Measurements from ENCODE around the gene NEURL1. TPM values are rescaled to one million over a fixed set of nuclear protein-coding genes. Genes with fewer than 3 reads are reported as not detected.

The NEURL1 gene
- total RNA-seq, 1 experiment from 2014 or later = 1.7 TPM

DNA sequence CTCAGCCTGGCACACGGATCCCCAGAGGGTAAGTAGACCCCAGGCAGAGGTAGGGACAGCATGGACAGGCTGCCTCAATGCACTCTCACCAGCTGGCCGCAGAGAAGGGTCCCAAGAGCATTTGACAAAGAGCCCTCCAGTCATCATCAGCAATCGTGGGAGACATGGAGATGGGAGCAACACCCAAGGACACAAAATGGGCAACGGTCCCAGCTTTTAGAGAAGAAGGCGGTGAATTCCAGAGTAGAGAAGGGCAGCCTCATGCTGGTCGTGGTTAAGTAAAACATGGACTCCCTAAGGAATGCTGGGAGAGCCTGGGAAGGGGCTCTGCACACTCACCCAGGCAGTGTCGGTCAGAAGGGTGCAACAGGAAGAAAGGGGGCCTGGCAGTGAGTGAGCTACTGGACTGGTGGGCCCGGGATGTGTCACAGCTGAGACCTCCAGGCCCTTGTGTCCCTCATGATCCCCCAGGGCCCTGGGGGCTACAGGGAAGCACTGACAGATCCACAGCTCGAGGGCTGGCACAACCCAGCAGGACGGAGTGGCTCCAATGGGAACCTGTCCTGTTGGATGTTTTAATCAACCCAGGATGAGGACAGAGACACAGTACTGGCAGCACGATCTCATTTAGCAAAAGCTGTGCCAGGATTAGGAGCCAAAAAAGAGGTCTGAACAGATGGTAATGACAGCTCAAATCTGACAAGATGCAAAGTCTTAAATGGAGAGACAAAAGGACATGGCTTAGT lies 147.1 kb downstream of the NEURL1 start:
- no peaks in the 10 kb centered on the region for H4K20me1 ChIP-seq (ENCODE audit: low read length)

DNA sequence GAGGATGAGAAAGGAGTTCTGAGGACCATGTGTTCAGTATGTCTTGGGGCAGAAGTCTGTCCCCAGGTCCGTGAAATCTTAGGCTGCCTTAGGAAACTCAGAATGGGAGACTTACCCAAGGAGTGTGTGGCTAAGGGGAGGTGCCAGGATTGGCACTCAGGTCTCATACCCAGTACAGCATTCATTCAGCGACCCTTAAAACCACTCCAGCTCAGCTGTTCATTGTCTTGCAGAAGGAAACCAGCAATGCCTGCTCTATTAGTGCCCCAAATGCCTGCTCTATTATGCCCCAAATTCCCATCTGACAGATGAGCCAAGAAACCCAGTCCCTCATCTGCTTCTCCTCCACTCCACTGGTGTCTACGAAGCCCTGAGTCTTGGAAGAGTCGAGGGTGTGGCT lies 147.8 kb downstream of the NEURL1 start:
- Histone ChIP-seq H2AFZ (ENCODE audit: low read length) (no peak overlapping the region), H3K4me2 (ENCODE audit: low read length) (no peak overlapping the region), H3K27ac (ENCODE audit: low read length) (no peak overlapping the region), H4K20me1 (ENCODE audit: low read length) (no peaks in the 10 kb centered on the region), H3K9me3 (ENCODE audit: low read length) (no peaks in the 10 kb centered on the region), H3K4me3 (ENCODE audit: low read length) (no peak overlapping the region), H3K9ac (ENCODE audit: low read length) (no peak overlapping the region), H3K27me3 (ENCODE audit: low read length) (no peaks in the 10 kb centered on the region), H3K9me2 (replicated peaks; ENCODE audit: low read length) (no peaks in the 10 kb centered on the region), H3K4me1 (ENCODE audit: insufficient read depth, low read length) (no peaks in the 10 kb centered on the region), H3K79me2 (ENCODE audit: low read length) (no peaks in the 10 kb centered on the region), H3F3A (ENCODE audit: low read length, unreplicated experiment) (no peaks in the 10 kb centered on the region), H3K36me3 (ENCODE audit: low read depth, low read length) (no peaks in the 10 kb centered on the region)
- TF ChIP-seq CTCF (conservative IDR thresholded peaks at IDR 0.05; ENCODE audit: low read depth, low read length) (no peak), EZH2phosphoT487 (IDR thresholded peaks at IDR 0.05; ENCODE audit: borderline replicate concordance, low read length) (no peak), EZH2 (IDR thresholded peaks at IDR 0.05; ENCODE audit: low read length, unreplicated experiment) (no peak)
- CTCF ChIA-PET = no interaction called here
- BruUV-seq (replicated peaks) = no TSS peak
- intact Hi-C loops (cut with micrococcal nuclease) = no loop called here
- POLR2A ChIA-PET (ENCODE audit: unreplicated experiment) = no interaction called here
- DNase-seq (no peak), ATAC-seq (no peak)

More for the DNA sequence above, 147.1 kb downstream of the NEURL1 start:
- Histone ChIP-seq H3K9me2 (replicated peaks; ENCODE audit: low read length) (no peaks in the 10 kb centered on the region), H3K9ac (ENCODE audit: low read length) (no peak overlapping the region), H3F3A (ENCODE audit: low read length, unreplicated experiment) (no peaks in the 10 kb centered on the region), H3K27ac (ENCODE audit: low read length) (no peak overlapping the region), H3K27me3 (ENCODE audit: low read length) (no peaks in the 10 kb centered on the region), H3K4me1 (ENCODE audit: insufficient read depth, low read length) (no peaks in the 10 kb centered on the region), H3K4me2 (ENCODE audit: low read length) (no peak overlapping the region), H3K9me3 (ENCODE audit: low read length) (no peaks in the 10 kb centered on the region), H3K36me3 (ENCODE audit: low read depth, low read length) (no peaks in the 10 kb centered on the region), H3K79me2 (ENCODE audit: low read length) (no peaks in the 10 kb centered on the region), H3K4me3 (ENCODE audit: low read length) (no peak overlapping the region), H2AFZ (ENCODE audit: low read length) (no peak overlapping the region)
- no peak for ATAC-seq
- CTCF ChIA-PET = no interaction called here
- TF ChIP-seq EZH2phosphoT487 (IDR thresholded peaks at IDR 0.05; ENCODE audit: borderline replicate concordance, low read length) = no peak
- TF ChIP-seq EZH2 (IDR thresholded peaks at IDR 0.05; ENCODE audit: low read length, unreplicated experiment) = no peak
- no peak for TF ChIP-seq CTCF (conservative IDR thresholded peaks at IDR 0.05; ENCODE audit: low read depth, low read length)
- DNase-seq = no peak
- intact Hi-C loops (cut with micrococcal nuclease) = no loop called here
- no TSS peak for BruUV-seq (replicated peaks)
- POLR2A ChIA-PET (ENCODE audit: unreplicated experiment) = no interaction called here

Other genes with a start within 250 kb of the NEURL1 start
- not detected in 2 replicates for gene RPEL1, start 247.8 kb upstream of the NEURL1 start, total RNA-seq (2014; rRNA removed)
- gene INA, start 216.6 kb upstream of the NEURL1 start, total RNA-seq (2014; rRNA removed) = not detected in 2 replicates
- gene PCGF6, start 142.6 kb upstream of the NEURL1 start, total RNA-seq (2014; rRNA removed) = 8.8 and 11.6 TPM in 2 replicates
- 7.0 and 8.4 TPM in 2 replicates for gene TAF5, start 125.7 kb upstream of the NEURL1 start, total RNA-seq (2014; rRNA removed)
- gene ATP5MK, start 97.2 kb upstream of the NEURL1 start, total RNA-seq (2014; rRNA removed) = 66.1 and 111 TPM in 2 replicates
- 41.9 and 50.9 TPM in 2 replicates for gene PDCD11, start 97.1 kb upstream of the NEURL1 start, total RNA-seq (2014; rRNA removed)
- gene CALHM2, start 41.3 kb upstream of the NEURL1 start, total RNA-seq (2014; rRNA removed) = 1.3 and 2.0 TPM in 2 replicates
- gene CALHM1, start 34.8 kb upstream of the NEURL1 start, total RNA-seq (2014; rRNA removed) = not detected in 2 replicates
- gene CALHM3, start 14.5 kb upstream of the NEURL1 start, total RNA-seq (2014; rRNA removed) = 2.3 and 4.1 TPM in 2 replicates

All from PC-3 (cell line).